A549 (cell line): ENCODE results near the gene MICOS13.

Experiments used
- BHLHE40 ChIP-seq: IDR thresholded peaks from 2 replicates; pipeline ENCODE4 v1.6.1; 2012; ENCODE audit warnings: low read depth, low read length, inconsistent platforms
- PHF8 ChIP-seq: fragments of 200-600 bp; sonication (generic); IDR thresholded peaks from 2 replicates; pipeline ENCODE4 v1.6.1; 2016; ENCODE audit warnings: low read depth, mild to moderate bottlenecking, antibody characterized with exemption, moderate library complexity, borderline replicate concordance
- POLR2A ChIP-seq: IDR thresholded peaks from 2 replicates; pipeline ENCODE4 v1.6.1; 2012; ENCODE audit warnings: mild to moderate bottlenecking, low read length
- TF ChIP-seq, protein P1 (sequence below): fragments of >200 bp; sonication (Bioruptor Twin); formaldehyde crosslinking; IDR thresholded peaks from 3 replicates; pipeline ENCODE4 v1.5.1; 2016

DNA sequence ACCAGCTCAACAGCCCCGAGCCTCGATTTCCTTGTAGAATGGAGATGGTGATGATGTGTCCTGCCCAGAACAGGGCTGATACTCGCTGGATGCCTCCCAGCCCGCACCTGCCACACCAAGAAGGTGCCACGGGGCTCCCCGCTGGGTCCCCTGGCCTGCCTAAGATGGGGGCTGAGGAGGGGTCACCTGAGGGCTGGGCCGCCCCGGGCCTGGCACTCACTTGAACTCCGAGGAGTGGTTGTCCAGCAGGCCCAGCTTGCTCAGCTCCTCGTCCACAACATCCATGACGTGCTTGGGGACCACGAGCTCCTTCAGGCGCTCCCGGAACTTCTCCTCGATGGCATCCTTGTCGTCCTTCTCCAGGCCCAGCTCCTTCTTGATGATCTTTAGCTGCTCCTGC lies 25.2 kb upstream of the MICOS13 start:
- TF ChIP-seq, protein P1, sequence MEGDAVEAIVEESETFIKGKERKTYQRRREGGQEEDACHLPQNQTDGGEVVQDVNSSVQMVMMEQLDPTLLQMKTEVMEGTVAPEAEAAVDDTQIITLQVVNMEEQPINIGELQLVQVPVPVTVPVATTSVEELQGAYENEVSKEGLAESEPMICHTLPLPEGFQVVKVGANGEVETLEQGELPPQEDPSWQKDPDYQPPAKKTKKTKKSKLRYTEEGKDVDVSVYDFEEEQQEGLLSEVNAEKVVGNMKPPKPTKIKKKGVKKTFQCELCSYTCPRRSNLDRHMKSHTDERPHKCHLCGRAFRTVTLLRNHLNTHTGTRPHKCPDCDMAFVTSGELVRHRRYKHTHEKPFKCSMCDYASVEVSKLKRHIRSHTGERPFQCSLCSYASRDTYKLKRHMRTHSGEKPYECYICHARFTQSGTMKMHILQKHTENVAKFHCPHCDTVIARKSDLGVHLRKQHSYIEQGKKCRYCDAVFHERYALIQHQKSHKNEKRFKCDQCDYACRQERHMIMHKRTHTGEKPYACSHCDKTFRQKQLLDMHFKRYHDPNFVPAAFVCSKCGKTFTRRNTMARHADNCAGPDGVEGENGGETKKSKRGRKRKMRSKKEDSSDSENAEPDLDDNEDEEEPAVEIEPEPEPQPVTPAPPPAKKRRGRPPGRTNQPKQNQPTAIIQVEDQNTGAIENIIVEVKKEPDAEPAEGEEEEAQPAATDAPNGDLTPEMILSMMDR, result no peak
- TF ChIP-seq PHF8 (no peak), BHLHE40 (no peak), POLR2A (no peak)
